Measurements from ENCODE around the gene ZNF276.

ZNF276 gene

DNA sequence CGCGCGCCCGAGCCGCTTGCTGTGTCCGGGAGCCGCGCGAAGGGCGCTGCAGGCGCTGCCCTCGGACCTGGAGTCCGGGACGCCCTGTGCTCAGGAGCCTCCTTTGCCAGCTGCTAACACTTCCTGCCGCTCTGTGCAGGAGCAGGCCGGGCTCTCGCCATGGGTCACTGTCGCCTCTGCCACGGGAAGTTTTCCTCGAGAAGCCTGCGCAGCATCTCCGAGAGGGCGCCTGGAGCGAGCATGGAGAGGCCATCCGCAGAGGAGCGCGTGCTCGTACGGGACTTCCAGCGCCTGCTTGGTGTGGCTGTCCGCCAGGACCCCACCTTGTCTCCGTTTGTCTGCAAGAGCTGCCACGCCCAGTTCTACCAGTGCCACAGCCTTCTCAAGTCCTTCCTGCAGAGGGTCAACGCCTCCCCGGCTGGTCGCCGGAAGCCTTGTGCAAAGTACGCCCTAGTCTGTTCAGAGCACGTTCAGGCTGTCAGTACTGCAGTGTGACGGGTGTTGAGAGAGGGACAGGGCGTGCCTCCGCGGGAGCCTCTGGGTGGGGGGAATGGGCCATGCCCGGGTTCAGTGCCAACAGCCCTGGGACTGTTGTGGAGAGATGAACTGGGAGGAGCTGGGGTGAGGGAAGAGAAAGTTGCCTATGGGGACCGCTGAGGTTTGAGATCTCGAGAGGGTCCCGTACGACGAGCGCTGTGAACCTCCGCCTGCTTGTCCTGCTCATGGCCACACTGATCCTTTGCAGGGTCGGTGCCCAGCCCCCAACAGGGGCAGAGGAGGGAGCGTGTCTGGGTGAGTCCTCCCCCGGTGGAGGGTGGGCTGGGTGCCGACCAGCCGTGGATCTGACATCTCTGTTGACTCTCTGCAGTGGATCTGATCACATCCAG, 1.3 kb downstream of the ZNF276 start:
- TF ChIP-seq, protein P1, sequence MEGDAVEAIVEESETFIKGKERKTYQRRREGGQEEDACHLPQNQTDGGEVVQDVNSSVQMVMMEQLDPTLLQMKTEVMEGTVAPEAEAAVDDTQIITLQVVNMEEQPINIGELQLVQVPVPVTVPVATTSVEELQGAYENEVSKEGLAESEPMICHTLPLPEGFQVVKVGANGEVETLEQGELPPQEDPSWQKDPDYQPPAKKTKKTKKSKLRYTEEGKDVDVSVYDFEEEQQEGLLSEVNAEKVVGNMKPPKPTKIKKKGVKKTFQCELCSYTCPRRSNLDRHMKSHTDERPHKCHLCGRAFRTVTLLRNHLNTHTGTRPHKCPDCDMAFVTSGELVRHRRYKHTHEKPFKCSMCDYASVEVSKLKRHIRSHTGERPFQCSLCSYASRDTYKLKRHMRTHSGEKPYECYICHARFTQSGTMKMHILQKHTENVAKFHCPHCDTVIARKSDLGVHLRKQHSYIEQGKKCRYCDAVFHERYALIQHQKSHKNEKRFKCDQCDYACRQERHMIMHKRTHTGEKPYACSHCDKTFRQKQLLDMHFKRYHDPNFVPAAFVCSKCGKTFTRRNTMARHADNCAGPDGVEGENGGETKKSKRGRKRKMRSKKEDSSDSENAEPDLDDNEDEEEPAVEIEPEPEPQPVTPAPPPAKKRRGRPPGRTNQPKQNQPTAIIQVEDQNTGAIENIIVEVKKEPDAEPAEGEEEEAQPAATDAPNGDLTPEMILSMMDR (IDR thresholded peaks at IDR 0.05; ENCODE audit: control extremely low read depth, extremely low read depth, low read depth, missing control alignments) = no peak
- POLR2A ChIA-PET = interaction anchor here (0.6 kb wide), 1 partner anchor 220 kb away, joined by 4 read pairs; no protein-coding TSS in a partner anchor
- DNase-seq (ENCODE audit: extremely low spot score) = peak; percentile 51
- CTCF ChIA-PET = interaction anchor here (4.0 kb wide), 1 partner anchor 22 kb away, joined by 13 read pairs; no protein-coding TSS in a partner anchor

DNA sequence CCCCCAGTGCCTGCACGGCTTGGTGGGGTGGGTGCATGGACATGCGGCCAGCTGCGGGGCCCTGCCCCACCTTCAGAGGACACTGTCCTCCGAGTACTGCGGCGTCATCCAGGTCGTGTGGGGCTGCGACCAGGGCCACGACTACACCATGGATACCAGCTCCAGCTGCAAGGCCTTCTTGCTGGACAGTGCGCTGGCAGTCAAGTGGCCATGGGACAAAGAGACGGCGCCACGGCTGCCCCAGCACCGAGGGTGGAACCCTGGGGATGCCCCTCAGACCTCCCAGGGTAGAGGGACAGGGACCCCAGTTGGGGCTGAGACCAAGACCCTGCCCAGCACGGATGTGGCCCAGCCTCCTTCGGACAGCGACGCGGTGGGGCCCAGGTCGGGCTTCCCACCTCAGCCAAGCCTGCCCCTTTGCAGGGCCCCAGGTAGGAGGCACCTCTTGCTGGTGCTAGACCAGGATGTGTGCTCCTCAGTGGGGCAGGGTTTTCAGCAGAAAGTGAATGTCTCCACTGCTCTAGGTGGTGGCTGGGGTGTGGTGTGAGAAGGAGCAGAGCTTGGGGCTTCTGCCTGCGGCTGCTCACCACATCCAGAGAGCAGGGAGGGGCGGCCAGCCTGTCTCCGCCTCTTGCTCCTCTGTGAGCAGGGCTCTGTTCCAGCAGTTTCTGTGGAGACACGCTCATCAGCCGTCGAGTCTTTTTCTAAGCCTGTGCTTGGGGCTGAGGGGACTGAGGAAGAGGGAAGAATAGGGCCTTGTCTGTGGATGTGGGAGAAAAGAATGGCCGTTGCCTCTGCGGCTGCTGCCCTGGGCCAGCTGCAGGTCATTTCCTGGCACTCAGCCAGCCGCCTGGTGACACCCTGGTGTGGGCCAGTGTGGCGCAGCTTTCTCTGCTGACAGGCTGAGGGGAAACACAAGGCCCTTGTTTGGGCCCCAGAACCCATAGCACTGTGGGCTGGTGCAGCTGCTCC, 2.2 kb downstream of the ZNF276 start:
- ChIA-PET POLR2A (interaction anchor here (0.6 kb wide), 1 partner anchor 13 kb away, joined by 3 read pairs; no protein-coding TSS in a partner anchor), CTCF (interaction anchor here (4.0 kb wide), 1 partner anchor 23 kb away, joined by 13 read pairs; no protein-coding TSS in a partner anchor)
- TF ChIP-seq, protein P1 (IDR thresholded peaks at IDR 0.05; ENCODE audit: control extremely low read depth, extremely low read depth, low read depth, missing control alignments) = no peak
- DNase-seq (ENCODE audit: extremely low spot score) = no peak

DNA sequence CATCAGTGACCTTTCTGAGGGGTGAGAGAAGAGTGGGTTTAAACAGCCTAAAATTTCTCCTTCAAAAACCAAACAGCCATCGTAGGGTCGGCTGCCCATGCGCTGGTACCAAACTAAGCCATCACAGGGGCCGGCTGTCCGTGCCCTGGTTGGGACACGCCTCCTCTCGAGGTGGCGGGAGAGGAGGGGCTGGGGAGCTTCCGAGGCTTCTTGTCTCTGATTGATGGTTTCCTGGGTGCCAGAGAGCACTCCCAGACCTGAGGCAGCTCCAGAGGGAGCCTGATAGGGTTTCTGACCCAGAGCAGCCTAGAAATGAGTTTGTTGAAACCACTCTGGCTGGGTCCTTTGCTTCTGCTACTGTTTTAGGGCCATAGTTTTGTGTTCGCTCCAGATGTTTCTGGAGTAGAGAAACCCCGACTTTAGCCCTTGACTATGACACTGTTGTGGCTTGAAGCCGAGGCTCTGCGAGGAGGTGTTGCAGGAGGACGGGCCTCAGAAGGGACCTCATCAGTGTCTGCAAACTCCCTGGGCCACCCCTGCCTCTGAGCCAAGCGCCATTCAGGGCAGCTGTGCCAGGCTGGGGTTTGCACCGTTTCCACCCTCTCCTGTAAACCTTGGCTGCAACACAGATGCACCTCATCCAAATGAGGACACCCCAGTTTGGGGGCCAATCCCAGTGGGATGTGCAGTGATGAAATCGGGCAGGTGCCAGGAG, 6.2 kb downstream of the ZNF276 start:
- TF ChIP-seq, protein P1 (IDR thresholded peaks at IDR 0.05; ENCODE audit: control extremely low read depth, extremely low read depth, low read depth, missing control alignments) = no peak
- CTCF ChIA-PET = interaction anchor here (1.2 to 2.2 kb wide), 4 partner anchors 13 to 66 kb away, joined by 3 to 5 read pairs (median 4); no protein-coding TSS in a partner anchor
- POLR2A ChIA-PET = no interaction called here

DNA sequence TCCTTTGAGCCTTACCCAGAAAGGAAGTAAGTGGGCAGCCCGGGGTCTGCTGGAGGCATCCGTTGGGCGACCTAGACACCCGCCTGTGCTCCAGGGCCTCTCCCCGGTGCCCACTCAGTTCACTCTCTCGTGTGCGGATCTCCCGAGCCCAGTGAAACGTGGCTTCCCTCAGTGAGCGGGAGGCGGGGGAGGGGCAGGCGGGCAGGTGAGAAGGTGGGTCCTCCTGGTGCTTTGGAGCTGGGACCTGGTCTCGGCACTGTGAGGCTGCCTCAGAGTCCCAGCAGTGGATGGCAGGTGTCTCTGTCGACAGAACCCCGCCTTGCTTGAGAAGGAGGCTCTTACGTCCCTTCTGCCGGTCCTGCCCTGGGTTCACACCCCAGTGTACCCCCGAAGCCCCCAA, 8.0 kb downstream of the ZNF276 start:
- ChIA-PET POLR2A (no interaction called here), CTCF (no interaction called here)
- DNase-seq (ENCODE audit: extremely low spot score) = no peak
- TF ChIP-seq, protein P1 (IDR thresholded peaks at IDR 0.05; ENCODE audit: control extremely low read depth, extremely low read depth, low read depth, missing control alignments) = no peak

More for the DNA sequence above, 6.2 kb downstream of the ZNF276 start:
- no peak for DNase-seq (ENCODE audit: extremely low spot score)

DNA sequence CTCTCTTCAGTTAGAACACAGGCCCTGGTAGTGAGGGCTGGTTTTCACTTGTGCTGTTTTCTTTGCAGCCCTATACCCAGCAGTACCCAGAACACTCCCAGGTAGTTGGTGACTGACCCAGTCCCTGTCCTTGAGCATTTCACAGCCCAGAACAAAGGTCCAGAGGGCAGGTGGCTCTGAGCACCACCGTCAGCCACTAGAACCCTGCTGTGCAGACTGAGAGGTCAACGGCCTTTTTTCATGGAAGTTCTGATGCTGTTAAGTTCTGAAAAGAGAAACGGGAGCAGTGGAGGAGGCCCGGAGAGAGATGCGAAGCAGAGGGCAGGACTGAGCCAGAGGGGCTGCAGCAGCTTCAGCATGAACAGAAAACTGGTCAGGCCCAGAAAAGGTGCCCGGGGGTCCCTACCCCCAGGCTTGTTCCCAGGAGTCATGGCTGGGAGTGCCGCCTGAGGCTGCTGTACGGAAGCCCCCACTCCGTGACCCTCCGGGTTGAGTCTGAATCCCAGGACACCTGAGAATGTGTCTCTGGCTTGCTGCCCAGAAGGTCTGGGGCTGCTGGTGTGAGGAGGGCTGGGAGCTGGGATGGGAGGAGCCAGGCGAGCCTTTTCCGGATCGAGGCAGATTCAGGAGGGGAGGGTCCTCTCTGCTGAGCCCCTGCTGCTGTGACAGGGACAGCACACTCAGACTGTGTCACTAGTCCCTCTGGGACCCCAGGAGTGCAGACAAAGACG, 8.7 kb downstream of the ZNF276 start:
- DNase-seq (ENCODE audit: extremely low spot score) = no peak
- TF ChIP-seq, protein P1 (IDR thresholded peaks at IDR 0.05; ENCODE audit: control extremely low read depth, extremely low read depth, low read depth, missing control alignments) = no peak
- CTCF ChIA-PET = interaction anchor here (0.9 kb wide), 1 partner anchor 62 kb away, joined by 3 read pairs; no protein-coding TSS in a partner anchor
- POLR2A ChIA-PET = no interaction called here
